ENCODE results near the gene GPRIN1. TPM values are rescaled to one million over a fixed set of nuclear protein-coding genes. Genes with fewer than 3 reads are reported as not detected.
A peak's percentile ranks its signal among the peaks of the same experiment; 100 is the strongest.

Gene GPRIN1
- total and polyA plus RNA-seq, 7 donors = 0.18 to 1.2 (median 0.30) TPM

DNA sequence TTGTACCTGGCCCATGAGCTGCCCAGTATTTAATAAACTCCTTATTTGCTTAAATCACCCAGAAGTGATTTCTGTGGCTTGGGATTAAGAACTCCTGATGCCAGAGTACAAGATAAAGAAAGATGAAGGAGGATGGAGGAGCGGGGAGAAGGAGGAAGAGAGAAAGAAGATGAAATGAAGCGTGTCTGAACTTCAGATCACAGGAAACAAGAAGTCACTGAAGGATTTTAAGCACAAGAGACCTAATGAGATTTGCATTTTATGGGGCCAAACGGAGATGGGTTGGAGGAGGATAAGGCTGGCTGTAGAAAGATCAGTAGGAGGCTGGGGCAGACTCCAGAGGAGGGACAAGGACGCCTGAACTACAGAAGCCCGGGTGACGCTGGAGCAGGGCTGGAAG lies 23.6 kb upstream of the GPRIN1 start:
- TF ChIP-seq, protein P1, sequence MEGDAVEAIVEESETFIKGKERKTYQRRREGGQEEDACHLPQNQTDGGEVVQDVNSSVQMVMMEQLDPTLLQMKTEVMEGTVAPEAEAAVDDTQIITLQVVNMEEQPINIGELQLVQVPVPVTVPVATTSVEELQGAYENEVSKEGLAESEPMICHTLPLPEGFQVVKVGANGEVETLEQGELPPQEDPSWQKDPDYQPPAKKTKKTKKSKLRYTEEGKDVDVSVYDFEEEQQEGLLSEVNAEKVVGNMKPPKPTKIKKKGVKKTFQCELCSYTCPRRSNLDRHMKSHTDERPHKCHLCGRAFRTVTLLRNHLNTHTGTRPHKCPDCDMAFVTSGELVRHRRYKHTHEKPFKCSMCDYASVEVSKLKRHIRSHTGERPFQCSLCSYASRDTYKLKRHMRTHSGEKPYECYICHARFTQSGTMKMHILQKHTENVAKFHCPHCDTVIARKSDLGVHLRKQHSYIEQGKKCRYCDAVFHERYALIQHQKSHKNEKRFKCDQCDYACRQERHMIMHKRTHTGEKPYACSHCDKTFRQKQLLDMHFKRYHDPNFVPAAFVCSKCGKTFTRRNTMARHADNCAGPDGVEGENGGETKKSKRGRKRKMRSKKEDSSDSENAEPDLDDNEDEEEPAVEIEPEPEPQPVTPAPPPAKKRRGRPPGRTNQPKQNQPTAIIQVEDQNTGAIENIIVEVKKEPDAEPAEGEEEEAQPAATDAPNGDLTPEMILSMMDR (IDR thresholded peaks at IDR 0.05) = no peak
- Histone ChIP-seq H3K4me3 (no peak overlapping the region), H3K9me3 (no peaks in the 10 kb centered on the region), H3K36me3 (ENCODE audit: insufficient read depth in 1 of 2, low read depth in 1 of 2) (no peaks in the 10 kb centered on the region), H3K27ac (no peak overlapping the region), H3K27me3 (ENCODE audit: insufficient read depth in 3 of 3, low read length in 2 of 3) (peaks cover 0 to 31% (median 4%) of the 10 kb centered on the region in 3 donors), H3K4me1 (peaks cover 7% of the 10 kb centered on the region)
- DNase-seq = no peak
- ATAC-seq = no peak
- intact Hi-C loops (cut with DNase I) = no loop called here
- 27 to 31% (median 30%) methylated on average over 6 of the region's 6 CpGs for WGBS, 3 donors

DNA sequence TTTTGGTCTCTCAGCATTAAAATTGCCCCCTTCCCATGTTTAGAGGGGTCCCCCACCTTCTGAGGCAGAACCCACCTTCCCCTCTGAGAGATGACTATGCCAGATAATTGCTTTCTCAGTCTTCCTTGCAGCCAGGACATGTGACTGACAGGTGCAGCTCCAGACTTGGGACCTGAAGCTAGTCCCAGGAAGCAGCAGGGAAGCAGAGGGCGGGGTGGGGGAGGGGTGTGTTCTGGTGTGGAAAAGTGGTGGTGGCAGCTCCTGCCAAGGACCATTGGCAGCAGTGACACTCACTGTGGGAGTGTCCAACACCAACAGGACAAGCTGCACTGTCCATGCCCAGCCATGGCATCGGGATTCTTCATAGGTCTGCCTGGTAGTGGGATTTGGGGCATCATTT lies 22.8 kb upstream of the GPRIN1 start:
- intact Hi-C loops (cut with DNase I) = no loop called here
- DNase-seq (peak in 1 of 2 donors; percentile 63), ATAC-seq (peak; percentile 39 to 77 (median 76))
- no peak overlapping the region for H3K27ac ChIP-seq
- WGBS, 3 donors = 18 to 33% (median 32%) methylated on average over 2 of the region's 2 CpGs
- H3K4me1 ChIP-seq = peaks cover 7% of the 10 kb centered on the region
- H3K4me3 ChIP-seq = no peak overlapping the region
- no peaks in the 10 kb centered on the region for H3K9me3 ChIP-seq
- peaks cover 0 to 36% (median 9%) of the 10 kb centered on the region in 3 donors for H3K27me3 ChIP-seq (ENCODE audit: insufficient read depth in 3 of 3, low read length in 2 of 3)
- H3K36me3 ChIP-seq (ENCODE audit: insufficient read depth in 1 of 2, low read depth in 1 of 2) = no peaks in the 10 kb centered on the region
- TF ChIP-seq, protein P1 (IDR thresholded peaks at IDR 0.05) = no peak

DNA sequence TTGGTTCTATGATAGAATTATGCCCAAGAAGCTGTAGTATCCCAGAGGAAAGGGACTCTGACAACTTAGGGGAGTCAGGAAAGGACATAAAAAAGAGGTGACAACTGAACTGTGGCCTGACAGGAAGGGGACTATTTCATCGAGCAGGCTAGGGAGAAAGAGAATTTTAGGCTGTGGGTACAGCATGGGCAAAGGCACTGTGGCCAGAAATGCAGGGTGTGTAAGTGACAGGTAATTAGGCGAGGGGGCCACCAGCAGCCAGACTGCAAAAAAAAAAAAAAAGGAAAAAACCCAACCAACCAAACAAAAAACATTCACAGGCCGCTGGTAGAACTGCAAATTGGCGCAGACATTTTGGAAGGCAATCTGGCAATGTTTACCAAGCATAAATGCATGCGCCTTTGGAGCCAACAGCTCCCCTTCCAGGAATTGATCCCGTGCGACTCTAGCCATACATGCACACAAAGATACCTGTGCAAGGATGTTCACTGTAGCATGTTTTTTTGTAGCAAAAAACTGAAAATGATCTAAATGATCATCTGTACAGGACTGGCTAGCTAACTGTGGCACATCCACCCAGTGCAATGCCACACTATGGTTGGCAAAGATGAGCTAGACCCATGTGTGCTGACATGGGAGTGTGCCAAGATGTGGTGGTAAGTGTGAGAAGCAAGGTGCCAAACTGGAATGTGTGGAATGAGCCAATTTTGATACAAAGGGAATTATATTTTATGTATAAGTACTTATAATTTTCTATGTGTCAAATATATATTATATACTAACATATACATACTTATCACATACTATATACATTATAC lies 21.6 kb upstream of the GPRIN1 start:
- no peak overlapping the region for H3K4me3 ChIP-seq
- H3K27ac ChIP-seq = no peak overlapping the region
- H3K36me3 ChIP-seq (ENCODE audit: insufficient read depth in 1 of 2, low read depth in 1 of 2) = no peaks in the 10 kb centered on the region
- TF ChIP-seq, protein P1 (IDR thresholded peaks at IDR 0.05) = no peak
- H3K9me3 ChIP-seq = no peaks in the 10 kb centered on the region
- H3K4me1 ChIP-seq = peaks cover 7% of the 10 kb centered on the region
- ATAC-seq (no peak), DNase-seq (no peak)
- intact Hi-C loops (cut with DNase I) = no loop called here
- 71 to 87% (median 77%) methylated on average over 7 of the region's 7 CpGs for WGBS, 3 donors
- H3K27me3 ChIP-seq (ENCODE audit: insufficient read depth in 3 of 3, low read length in 2 of 3) = peaks cover 0 to 38% (median 9%) of the 10 kb centered on the region in 3 donors

DNA sequence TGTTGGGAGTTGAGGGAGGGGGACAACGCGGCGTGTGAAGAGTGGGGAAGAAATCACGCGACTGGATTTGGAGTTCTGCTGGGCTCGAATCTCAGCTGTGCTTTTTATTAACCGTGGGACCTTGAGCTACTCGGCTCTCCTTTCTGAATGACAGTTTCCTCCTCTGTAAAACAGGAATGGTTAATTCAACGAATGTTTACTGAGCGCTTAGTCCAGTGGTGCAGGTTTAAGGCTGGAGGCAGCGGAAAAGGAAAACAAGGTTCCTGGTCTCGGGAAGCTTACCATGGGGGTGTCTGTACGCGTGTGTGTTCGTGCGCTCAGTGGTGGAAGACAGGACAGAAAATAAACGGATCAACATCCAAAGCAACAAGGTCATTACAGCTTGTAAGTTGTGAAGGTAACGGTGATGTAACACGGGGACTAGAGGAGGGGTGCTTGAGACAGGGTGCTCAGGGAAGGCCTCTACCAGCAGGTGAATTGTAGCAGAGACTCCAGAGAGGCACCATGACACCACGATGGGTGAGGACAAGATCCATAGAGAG lies 20.8 kb upstream of the GPRIN1 start:
- Histone ChIP-seq H3K36me3 (ENCODE audit: insufficient read depth in 1 of 2, low read depth in 1 of 2) (no peaks in the 10 kb centered on the region), H3K9me3 (no peaks in the 10 kb centered on the region), H3K27ac (no peak overlapping the region), H3K4me1 (peaks cover 7% of the 10 kb centered on the region), H3K27me3 (ENCODE audit: insufficient read depth in 3 of 3, low read length in 2 of 3) (peaks cover 0 to 38% (median 9%) of the 10 kb centered on the region in 3 donors), H3K4me3 (peak overlapping the region; percentile 61)
- WGBS, 3 donors = 22 to 28% (median 27%) methylated on average over 20 of the region's 20 CpGs
- ATAC-seq = peak in 1 of 4 donors; percentile 26
- TF ChIP-seq, protein P1 (IDR thresholded peaks at IDR 0.05) = no peak
- DNase-seq = no peak
- intact Hi-C loops (cut with DNase I) = no loop called here
